Peyer's patch (tissue), 4 donors: ENCODE measurements around the gene RNF220.

Experiments used
- CTCF ChIP-seq, 6 experiments: fragments of 450-650 bp in 4 of 6; fragments of 200-600 bp in 2 of 6; sonication (generic) in 1 of 6; IDR thresholded peaks; one replicate each; pipeline ENCODE4 v1.5.1; 2017 to 2019; ENCODE audit warnings: antibody characterized with exemption in 6 of 6, mild to moderate bottlenecking in 3 of 6, moderate library complexity in 1 of 6
- POLR2A ChIP-seq, 2 donors: fragments of 450-650 bp; IDR thresholded peaks; one replicate each; pipeline ENCODE4 v1.5.1; 2017; ENCODE audit warnings: antibody characterized with exemption in 2 of 2, mild to moderate bottlenecking in 2 of 2, moderate library complexity in 2 of 2

GRCh38 chr1:44617703-44618029 lies 212.6 kb downstream of the RNF220 start:
- TF ChIP-seq CTCF (IDR thresholded peaks at IDR 0.05) (no peak), POLR2A (IDR thresholded peaks at IDR 0.05) (no peak)
